Esophagus muscularis mucosa (tissue), 4 donors: Measurements from ENCODE around the gene NDUFAF2.

Experiments
- EP300 ChIP-seq: sonication (generic); formaldehyde crosslinking; IDR thresholded peaks from one replicate; pipeline ENCODE4 v1.6.1; 2017; ENCODE audit warnings: antibody characterized with exemption
- POLR2A ChIP-seq: fragments of 450-650 bp; IDR thresholded peaks from one replicate; pipeline ENCODE4 v1.6.1; 2017; ENCODE audit warnings: antibody characterized with exemption, moderate library complexity, mild to moderate bottlenecking, low read depth
- TF ChIP-seq, protein P1 (sequence below), 3 experiments: fragments of 200-600 bp in 2 of 3; fragments of 450-650 bp in 1 of 3; sonication (generic) in 2 of 3; IDR thresholded peaks; one replicate each; pipeline ENCODE4 v1.5.1; 2017 to 2019; ENCODE audit warnings: antibody characterized with exemption in 3 of 3, mild to moderate bottlenecking in 2 of 3, moderate library complexity in 1 of 3

DNA sequence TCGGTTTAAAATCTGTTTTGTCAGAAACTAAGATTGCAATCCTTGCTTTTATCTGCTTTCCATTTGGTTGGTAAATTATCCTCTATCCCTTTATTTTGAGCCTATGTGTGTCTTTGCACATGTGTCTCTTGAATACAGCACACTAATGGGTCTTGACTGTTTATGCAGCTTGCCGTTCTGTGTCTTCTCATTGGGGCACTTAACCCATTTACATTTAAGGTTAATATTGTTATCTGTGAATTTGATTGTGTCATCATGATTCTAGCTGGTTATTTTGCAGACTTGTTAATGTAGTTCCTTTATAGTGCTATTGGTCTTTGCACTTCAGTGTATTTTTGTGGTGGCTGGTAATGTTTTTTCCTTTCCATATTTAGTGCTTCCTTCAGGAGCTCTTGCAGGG, 253.6 kb downstream of the NDUFAF2 start:
- TF ChIP-seq POLR2A (no peak), EP300 (no peak)
- TF ChIP-seq, protein P1, sequence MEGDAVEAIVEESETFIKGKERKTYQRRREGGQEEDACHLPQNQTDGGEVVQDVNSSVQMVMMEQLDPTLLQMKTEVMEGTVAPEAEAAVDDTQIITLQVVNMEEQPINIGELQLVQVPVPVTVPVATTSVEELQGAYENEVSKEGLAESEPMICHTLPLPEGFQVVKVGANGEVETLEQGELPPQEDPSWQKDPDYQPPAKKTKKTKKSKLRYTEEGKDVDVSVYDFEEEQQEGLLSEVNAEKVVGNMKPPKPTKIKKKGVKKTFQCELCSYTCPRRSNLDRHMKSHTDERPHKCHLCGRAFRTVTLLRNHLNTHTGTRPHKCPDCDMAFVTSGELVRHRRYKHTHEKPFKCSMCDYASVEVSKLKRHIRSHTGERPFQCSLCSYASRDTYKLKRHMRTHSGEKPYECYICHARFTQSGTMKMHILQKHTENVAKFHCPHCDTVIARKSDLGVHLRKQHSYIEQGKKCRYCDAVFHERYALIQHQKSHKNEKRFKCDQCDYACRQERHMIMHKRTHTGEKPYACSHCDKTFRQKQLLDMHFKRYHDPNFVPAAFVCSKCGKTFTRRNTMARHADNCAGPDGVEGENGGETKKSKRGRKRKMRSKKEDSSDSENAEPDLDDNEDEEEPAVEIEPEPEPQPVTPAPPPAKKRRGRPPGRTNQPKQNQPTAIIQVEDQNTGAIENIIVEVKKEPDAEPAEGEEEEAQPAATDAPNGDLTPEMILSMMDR (IDR thresholded peaks at IDR 0.05), result no peak
